ENCODE results near the gene SPG7. TPM values are rescaled to one million over a fixed set of nuclear protein-coding genes. Genes with fewer than 3 reads are reported as not detected.

SPG7 gene
- total and polyA plus RNA-seq, 9 of the 15 experiments (the other 6 are each of a cell fraction or from before 2014, with no cell fraction given), result 5.8 to 89.1 (median 49.4) TPM

- no peak for TF ChIP-seq ZBTB8A (IDR thresholded peaks at IDR 0.05; ENCODE audit: partially characterized antibody)
- TF ChIP-seq PHTF2 (CRISPR knock-in tag; IDR thresholded peaks at IDR 0.05), result no peak
- TF ChIP-seq ZNF780A (CRISPR knock-in tag; IDR thresholded peaks at IDR 0.05), result no peak
- no peak for TF ChIP-seq HMG20A (CRISPR knock-in tag; conservative IDR thresholded peaks at IDR 0.05)
- peak in 1 of 2 experiments; percentile 46; a peak in 1 of 4 replicates for TF ChIP-seq TRIM24 (IDR thresholded peaks at IDR 0.05)
- TF ChIP-seq ZNF77 (CRISPR knock-in tag; IDR thresholded peaks at IDR 0.05), result no peak
- peak; percentile 79 for TF ChIP-seq C11orf30 (IDR thresholded peaks at IDR 0.05; ENCODE audit: low read depth)
- 0 out of 2 replicates have a peak, but pooled peaks have one; percentile 12 for TF ChIP-seq KAT7 (CRISPR knock-in tag; IDR thresholded peaks at IDR 0.05; ENCODE audit: borderline replicate concordance)
- no peak for TF ChIP-seq RERE (CRISPR knock-in tag; IDR thresholded peaks at IDR 0.05; ENCODE audit: borderline replicate concordance)
- no peak for TF ChIP-seq ZNF75A (CRISPR knock-in tag; IDR thresholded peaks at IDR 0.05)
- no peak for TF ChIP-seq PTTG1 (tag; IDR thresholded peaks at IDR 0.05; ENCODE audit: low read depth)
- TF ChIP-seq E4F1 (CRISPR knock-in tag; IDR thresholded peaks at IDR 0.05; ENCODE audit: borderline replicate concordance), result no peak
- TF ChIP-seq SMAD3 (CRISPR knock-in tag; conservative IDR thresholded peaks at IDR 0.05), result no peak
- TF ChIP-seq BRD4 (IDR thresholded peaks at IDR 0.05), result peak; percentile 98
- TF ChIP-seq SMC3 (conservative IDR thresholded peaks at IDR 0.05; ENCODE audit: insufficient read depth, low read depth, low read length), result no peak
- TF ChIP-seq ZNF41 (CRISPR knock-in tag; conservative IDR thresholded peaks at IDR 0.05), result no peak
- TF ChIP-seq FOXO4 (CRISPR knock-in tag; IDR thresholded peaks at IDR 0.05), result no peak
- no peak for TF ChIP-seq ZBTB34 (CRISPR knock-in tag; IDR thresholded peaks at IDR 0.05)
- no peak for TF ChIP-seq DPF2 (IDR thresholded peaks at IDR 0.05)
These were observed 52.4 kb downstream of the SPG7 start, which contains the start of gene RPL13 (continued) for GRCh38 chr16:89560378-89561141.
